DLD1 (cell line): ENCODE results near the gene ZNF3.
"Not testable (repeated sequence)": the region's sequence is repeated elsewhere in the genome, so short reads cannot be mapped to it uniquely, and the experiment has no call there.

Experiments
- in situ Hi-C: cut with HindIII; loops from 2 replicates; pipeline ENCODE4 v1.10.0; 2017; ENCODE audit warnings: low sequenced_read_pairs

ZNF3 gene

DNA sequence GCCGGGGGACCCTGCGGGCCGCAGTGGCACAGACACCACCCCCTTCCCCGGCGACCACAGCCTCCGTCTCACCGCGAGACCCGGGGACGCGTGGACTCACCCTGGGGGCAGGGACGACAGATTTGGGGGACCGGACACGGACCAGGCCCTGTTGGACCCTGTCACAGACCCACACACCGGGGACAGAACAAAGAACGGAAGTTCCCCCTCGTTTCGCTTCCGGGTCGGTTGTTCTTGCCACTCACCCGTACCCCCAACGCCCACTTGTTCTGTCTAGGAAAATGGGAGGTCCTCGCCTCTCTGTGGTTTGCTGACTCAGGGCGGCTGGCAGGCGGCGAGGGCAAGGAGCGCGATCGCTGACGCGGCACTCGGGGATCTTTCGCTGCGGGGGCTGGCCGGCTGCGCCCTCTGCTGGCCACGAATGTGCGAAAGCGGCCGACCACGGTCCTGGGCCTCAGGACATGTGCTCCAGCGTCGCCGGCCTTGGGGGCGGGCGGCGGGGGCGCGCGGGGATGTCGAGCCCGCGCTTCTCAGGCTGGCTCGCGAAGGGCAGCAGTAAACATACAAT, at the start of gene ZNF3:
ZNF3 (minus strand) TSS at position 189 of the 568 bp plus-strand sequence. CDS start 4,366 bp downstream, outside the sequence.
- in situ Hi-C loops, result no loop called here

DNA sequence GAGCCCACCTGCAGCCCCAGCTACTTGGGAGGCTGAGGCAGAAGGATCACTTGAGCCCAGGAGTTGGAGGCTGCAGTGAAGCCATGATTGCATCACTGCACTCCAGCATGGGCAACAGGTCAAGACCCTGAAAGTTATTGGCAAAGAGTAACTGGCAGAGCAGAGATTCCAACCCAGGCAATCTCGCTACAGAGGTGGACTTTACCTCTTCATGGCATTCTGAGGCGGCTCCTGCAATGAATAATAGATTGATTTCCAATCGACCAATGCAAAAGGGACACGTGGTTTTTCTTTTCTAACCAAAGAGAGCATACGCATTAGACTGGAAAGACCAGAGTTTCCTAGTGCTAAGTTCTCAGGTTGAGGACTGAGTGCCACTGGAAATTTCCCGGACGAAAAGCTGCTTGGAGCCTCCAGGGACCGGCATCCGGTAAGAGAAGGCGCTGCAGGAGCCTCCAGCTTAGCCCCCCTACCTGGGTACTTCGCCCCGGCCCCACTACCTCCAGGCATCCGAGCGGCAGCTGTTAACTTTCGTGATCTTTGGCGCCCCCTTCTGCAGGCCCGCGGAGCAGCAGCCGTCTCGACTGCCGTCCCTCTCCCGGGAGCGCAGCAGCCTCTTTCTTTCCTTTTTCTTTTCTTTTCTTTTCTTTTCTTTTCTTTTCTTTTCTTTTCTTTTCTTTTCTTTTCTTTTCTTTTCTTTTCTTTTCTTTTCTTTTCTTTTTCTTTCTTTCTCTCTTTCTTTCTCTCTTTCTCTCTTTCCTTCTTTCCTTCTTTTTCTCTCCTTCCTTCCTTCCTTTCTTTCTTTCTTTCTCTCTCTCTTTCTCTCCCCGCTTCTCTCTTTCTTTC, 49.3 kb upstream of the ZNF3 start:
- in situ Hi-C loops, result no loop called here

DNA sequence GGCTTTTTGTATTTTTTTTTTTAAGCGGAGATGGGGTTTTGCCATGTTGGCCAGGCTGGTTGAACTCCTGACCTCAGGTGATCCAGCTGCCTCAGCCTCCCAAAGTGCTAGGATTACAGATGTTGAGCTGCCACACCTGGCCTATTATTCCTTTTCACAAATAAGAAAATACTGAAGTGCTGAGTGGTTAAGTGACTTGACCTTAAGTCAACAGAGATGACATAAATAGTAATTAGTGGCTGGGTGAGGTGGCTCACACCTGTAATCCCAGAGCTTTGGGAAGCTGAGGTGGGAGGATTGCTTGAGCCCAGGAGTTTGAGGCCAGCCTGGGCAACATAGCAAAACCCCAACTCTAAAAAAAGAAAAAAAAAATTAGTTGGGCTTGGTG, 48.7 kb upstream of the ZNF3 start:
- in situ Hi-C loops, result not testable (repeated sequence)

DNA sequence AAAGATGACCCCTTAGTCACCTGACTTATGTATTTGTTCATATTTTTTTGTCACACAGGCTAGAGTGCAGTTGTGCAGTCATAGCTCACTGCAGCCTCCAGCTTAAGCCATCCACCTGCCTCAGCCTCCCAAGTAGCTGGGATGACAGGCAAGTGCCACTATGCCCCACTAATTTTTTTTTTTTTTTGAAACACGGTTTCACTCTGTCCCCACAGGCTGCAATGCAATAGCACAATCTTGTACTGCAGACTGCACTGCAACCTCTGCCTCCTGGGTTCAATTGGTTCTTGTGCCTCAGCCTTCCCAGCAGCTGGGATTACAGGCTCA, 47.1 kb upstream of the ZNF3 start:
- in situ Hi-C loops, result no loop called here

DNA sequence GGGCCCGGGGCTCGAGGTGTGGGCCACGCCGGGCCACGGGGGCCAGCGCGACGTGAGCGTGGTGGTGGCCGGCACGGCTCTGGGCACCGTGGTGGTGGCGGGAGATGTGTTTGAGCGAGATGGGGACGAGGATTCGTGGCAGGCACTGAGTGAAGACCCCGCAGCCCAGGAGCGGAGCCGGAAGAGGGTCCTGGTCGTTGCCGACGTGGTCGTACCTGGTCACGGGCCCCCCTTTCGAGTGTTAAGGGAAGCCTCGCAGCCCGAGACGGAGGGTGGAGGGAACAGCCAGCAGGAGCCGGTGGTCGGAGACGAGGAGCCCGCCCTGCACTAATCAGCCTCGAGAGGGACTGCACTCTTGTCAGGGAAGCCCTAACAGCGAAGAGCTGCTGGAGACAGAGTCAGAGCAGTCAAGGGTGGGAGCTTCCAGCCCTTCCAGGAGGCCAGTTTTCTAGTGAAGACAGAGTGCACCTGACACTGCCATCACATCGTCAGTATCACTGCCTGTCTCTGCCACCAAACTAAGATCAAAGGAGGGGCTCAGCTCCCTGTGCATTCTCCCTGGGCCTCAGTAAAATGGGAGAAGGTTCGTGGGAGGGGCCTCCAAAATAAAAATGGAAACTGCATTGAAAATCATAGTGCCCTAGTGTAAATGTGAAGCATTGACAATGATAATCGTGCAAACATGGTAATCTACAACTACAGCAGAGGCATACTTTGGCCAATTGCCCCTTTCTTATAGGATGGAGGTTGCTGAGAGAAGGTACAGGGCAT, 46.5 kb upstream of the ZNF3 start:
- in situ Hi-C loops, result no loop called here

DNA sequence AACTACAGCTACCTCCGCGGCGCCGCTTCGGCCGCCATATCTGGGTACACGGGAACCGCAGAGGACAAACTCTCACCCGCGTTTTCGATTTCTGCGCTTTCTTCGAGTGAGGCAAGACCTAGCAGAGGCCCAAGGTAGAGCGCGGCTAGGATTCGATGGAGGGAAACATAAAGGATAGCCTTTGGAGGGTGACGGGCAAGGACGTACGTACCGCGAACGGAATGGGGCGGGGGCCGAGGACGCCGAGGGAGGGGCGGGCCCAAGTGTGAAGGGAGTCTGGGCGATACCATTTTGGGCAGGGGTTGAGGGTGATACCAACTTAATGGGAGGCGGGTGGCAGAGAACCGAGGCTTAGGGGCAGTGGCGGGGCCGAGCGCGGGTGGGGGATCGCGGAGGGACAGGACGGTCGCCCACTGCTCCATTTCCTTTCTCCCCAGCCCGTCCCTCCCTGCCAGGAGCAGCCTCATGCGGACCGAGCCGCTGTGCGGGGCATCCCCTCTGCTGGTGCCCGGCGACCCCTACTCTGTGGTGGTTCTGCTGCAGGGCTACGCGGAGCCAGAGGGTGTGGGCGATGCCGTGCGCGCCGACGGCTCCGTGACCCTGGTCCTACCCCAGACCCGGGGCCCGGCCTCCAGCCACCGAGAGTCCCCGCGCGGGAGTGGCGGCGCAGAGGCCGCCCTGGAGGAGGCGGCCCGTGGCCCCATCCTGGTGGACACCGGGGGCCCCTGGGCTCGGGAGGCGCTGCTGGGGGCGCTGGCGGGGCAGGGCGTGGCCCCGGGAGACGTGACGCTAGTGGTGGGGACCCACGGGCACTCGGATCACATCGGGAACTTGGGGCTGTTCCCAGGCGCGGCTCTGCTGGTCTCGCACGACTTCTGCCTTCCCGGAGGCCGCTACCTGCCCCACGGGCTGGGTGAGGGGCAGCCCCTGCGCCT, 45.7 kb upstream of the ZNF3 start, which contains the start of gene MBLAC1:
MBLAC1 (plus strand) TSS at position 37 of the 935 bp plus-strand sequence; CDS start at position 466, 429 bp downstream.
- in situ Hi-C loops, result no loop called here

DNA sequence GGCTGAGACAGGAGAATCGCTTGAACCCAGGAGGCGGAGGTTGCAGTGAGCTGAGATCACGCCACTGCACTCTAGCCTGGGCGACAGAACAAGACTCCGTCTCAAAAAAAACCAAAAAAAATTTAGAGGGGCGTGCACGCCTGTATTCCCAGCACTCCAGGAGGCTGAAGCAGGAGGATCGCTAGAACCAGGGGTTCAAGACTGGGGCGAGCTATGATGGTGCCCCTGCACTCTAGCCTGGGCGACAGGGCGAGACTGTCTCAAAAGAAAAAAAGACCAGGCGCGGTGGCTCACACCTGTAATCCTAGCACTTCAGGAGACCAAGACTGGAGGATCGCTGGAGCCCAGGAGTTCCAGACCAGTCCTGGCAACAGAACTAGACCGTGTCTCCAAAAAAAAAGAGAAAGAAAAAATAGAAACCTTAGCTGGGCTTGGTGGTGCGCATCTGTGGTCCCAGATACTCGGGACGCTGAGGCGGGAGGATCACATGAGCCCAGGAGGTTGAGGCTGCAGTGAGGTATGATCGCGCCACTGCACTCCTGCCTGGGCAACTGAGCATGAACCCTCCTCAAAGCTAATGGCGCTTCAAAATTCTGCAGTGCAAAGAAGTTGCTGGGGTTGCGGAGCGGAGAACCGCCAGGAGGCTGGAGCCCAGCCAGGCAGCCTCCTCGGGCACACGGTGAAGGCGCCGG, 44.9 kb upstream of the ZNF3 start:
- in situ Hi-C loops, result no loop called here

DNA sequence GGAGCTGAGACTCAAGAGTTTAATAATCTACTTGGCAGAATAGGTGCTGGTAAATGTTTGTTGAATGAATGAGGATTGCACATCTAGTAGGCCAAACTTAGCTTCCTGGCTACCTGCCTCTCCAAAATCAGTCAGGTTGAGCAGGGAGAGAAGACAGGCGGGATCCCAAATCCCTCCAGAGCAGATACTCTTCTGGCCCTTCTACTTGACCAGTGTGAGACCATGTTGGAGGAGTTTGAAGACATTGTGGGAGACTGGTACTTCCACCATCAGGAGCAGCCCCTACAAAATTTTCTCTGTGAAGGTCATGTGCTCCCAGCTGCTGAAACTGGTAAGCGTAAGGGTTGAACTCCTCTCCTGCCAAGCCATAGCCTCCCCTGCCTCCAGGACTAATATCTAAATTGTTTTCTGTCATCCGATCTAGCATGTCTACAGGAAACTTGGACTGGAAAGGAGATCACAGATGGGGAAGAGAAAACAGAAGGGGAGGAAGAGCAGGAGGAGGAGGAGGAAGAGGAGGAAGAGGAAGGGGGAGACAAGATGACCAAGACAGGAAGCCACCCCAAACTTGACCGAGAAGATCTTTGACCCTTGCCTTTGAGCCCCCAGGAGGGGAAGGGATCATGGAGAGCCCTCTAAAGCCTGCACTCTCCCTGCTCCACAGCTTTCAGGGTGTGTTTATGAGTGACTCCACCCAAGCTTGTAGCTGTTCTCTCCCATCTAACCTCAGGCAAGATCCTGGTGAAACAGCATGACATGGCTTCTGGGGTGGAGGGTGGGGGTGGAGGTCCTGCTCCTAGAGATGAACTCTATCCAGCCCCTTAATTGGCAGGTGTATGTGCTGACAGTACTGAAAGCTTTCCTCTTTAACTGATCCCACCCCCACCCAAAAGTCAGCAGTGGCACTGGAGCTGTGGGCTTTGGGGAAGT, 43.0 kb upstream of the ZNF3 start:
- in situ Hi-C loops, result no loop called here

DNA sequence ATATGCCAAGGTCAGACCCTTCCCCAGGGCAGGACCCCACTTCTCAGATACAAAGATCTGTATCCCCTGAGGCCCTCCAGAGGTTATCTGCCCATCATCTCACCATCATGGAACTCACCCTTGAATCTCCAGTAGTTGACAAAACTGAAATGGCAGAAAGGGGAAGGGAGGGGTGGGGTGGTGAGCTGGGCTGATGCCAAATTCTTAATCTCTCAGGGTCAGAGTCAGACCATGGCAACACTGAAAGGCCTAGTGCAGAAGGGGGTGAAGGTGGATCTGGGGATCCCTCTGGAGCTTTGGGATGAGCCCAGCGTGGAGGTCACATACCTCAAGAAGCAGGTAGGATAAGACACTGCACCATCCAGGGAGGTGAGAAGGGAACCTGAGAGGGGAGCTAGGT, 41.0 kb upstream of the ZNF3 start:
- in situ Hi-C loops, result no loop called here

DNA sequence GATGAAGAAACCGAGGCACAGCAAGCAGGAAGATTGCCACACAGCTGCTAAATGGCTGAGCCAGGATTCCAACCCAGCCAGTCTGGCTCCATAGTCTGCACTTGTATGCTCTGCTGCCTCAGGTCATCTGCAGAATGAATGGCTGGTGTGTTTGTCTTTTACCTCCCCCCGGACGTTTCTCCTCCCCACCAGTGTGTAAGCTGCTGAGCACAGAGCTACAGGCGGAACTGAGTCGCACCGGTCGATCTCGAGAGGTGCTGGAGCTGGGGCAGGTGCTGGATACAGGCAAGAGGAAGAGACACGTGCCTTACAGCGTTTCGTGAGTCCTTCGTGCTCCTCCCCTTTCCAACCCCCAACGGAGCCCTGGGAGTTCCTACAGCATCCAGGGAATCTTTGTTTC, 40.5 kb upstream of the ZNF3 start:
- in situ Hi-C loops, result no loop called here

DNA sequence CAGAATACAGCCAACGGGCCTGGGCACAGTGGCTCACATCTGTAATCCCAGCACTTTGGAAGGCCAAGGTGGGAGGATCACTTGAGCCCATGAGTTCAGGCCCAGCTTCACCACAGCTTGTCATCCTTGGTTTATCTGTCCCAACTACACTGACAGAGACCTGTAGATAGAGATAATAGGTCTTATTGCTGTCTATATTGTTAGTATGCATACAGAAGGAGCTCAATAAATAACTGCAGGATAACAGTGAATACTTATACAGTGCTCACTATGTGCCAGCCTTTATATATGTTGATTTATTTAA, 39.2 kb upstream of the ZNF3 start:
- in situ Hi-C loops, result no loop called here

DNA sequence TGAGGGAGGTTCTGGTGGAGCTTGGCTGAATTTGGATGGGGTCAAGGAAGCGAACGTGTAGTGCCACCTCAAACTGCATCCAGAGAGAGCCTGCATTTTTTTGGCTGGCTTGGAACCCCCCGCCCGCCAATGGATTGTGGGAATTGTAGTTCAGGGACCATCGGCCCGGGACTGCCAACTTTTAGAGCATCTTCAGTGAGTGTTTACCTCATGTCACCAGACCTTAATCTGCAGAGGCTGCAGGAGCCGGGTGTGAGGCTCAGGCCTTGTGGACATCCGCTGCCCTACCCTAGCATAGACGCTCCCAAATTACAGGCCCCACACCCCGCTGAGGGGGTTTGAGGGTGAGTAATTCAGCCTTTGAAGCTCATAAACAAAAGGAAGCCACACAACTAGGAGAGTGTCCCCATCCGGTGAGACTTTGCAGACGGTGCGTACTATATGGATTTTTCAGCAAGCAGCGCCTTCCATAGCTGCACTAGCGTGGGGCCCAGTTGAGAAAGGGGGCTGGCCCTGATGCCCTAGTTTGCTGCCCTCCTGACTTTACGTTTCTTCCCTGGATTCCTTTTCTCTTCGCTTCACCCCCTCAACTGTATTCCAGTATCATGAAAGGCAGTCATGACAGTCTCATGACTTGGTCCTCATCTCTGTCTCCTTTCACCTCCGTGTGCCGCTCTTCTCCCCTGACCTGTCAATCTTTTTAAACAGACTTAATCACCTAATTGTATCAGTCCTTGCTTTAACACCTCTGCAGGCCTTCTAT, 38.6 kb upstream of the ZNF3 start:
- in situ Hi-C loops, result no loop called here

DNA sequence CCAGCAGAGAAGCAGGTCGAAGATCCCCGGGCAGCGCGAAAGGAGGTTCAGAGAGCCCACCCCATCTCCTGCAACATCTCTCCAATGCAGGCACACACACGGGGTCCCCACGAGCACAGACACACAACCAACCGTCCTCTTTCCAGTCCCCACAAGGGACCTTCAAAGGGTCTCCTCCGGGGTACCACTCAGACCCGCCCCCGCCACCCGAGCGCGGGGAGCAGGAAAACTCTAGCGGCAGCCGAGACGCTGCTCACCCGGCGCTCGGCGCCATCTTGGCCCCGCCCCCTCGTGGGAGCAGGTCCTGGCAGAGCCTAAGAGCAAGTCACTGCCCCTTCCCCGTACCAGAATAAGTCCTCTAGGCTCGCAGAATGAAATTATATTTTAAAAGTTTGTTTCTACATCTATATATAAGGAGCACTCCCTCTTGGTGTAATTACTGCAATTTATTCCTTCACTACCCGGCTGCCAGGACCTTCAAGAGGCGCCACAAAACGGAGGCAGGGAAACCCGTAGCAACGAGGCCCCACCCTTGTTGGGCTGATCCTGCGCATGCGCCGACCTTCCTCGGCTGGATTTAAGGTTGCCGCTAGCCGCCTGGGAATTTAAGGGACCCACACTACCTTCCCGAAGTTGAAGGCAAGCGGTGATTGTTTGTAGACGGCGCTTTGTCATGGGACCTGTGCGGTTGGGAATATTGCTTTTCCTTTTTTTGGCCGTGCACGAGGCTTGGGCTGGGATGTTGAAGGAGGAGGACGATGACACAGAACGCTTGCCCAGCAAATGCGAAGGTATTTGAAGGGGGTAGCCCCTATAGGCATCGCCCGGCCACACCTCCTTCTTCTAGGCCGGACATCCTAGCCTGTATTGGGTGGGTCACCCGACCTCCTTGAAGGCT, 37.8 kb upstream of the ZNF3 start, which contains the start of the genes CNPY4 and TAF6:
CNPY4 (plus strand) TSS at position 563 of the 898 bp plus-strand sequence; CDS start at position 674, 111 bp downstream.
TAF6 (minus strand) TSS at position 287 of the 898 bp plus-strand sequence. CDS start 5,149 bp downstream, outside the sequence.
- in situ Hi-C loops, result no loop called here

DNA sequence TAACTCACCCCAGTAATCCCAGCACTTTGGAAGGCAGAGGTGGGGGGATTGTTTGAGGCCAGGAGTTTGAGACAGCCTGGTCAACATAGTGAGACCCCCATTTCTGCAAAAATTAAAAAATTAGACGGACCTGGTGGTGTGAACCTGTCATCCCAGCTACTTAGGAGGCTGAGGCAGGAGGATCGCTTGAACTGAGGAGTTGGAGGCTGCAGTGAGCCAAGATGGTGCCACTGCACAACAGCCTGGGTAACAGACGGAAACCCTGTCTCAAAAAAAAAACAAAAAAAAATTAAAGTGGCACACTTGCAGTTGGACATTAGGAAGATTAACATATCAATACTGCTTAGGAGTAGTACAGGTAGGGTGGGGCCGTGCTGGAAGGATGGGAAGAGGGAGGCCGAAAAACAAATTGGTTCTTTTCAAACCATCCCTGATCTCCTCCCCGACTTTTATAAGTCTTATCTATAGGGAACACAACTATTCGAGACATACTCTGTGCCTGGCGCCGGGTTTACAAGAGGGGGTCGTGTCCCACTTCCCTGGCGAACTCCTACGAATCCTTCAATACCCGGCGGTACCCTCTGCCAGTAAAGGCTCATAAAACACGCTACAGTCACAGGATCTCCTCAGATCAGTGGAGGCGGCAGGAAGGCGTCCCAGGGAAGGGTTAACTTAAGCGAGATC, 37.0 kb upstream of the ZNF3 start:
- in situ Hi-C loops, result no loop called here

DNA sequence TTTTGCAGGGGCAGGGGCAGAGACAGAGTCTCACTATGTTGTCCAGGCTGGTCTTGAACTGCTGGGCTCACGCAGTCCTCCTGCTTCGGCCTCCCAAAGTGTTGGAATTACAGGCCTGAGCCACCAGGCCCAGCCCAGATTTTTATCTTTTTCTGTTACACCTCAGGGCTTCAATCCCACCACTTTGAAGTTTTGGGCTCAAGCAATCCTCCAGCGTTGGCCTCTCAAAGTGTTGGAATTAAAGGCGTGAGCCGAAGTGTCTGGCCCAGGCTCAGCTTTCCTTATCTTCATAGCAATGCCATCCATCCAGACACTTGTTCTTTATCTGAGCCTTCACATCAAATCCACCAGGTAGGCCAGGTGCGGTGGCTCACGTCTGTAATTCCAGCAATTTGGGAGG, 33.5 kb upstream of the ZNF3 start:
- in situ Hi-C loops, result no loop called here

DNA sequence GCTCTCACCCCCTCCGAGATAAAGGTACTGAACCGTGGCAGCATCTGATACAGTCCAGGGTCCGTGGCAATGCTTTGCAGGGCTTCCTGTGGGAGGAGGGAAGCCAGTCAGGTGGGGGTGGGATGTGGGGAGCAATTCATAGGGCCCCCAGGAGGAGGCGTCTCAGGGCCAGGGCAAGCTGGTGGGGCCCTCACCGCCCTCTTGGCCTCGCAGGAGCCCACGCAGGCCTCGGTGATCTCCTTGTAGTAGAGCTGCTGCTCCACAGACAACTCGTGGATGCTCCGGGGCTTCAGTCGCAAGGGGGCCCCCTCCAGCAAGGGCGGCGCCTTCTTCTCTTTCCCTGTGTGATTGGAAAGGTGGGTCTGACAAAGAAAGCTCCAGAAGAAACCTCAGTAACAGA, 30.4 kb upstream of the ZNF3 start:
- in situ Hi-C loops, result no loop called here

DNA sequence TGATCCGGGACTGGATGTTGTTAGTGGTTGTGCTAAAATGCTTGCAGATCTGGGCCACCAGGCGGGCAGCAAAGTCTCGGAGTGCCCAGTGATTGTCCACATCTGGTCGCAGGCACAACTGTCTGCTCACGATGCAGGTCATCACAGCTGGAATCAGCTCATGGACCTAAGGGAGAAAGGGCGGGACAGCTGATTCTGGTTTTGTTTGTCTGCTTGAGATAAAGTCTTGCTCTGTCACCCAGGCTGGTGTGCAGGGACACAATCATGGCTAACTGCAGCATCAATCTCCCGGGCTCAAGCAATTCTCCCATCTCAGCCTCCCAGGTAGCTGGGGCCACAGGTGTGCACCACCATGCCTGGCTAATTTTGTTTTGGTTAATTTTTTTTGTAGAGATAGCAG, 29.6 kb upstream of the ZNF3 start:
- in situ Hi-C loops, result no loop called here
